HEK293T (cell line): ENCODE results near the gene C15orf39.

ENCODE experiments used
- ARNT ChIP-seq: fragments of 450-650 bp; IDR thresholded peaks from 2 replicates; pipeline ENCODE4 v1.6.1; 2017; ENCODE audit warnings: mild to moderate bottlenecking
- BHLHE40 ChIP-seq: fragments of 450-650 bp; IDR thresholded peaks from 2 replicates; pipeline ENCODE4 v1.6.1; 2016; ENCODE audit warnings: mild to moderate bottlenecking, moderate library complexity, borderline replicate concordance
- CTBP1 ChIP-seq: fragments of 450-650 bp; IDR thresholded peaks from 2 replicates; pipeline ENCODE4 v1.6.1; 2016; ENCODE audit warnings: borderline replicate concordance
- ELF4 ChIP-seq: fragments of 450-650 bp; IDR thresholded peaks from 2 replicates; pipeline ENCODE4 v1.6.1; 2017; ENCODE audit warnings: antibody characterized with exemption
- FOXA1 ChIP-seq: fragments of 450-650 bp; IDR thresholded peaks from 2 replicates; pipeline ENCODE4 v1.6.1; 2016; ENCODE audit warnings: mild to moderate bottlenecking
- FOXK2 ChIP-seq: fragments of 450-650 bp; IDR thresholded peaks from 2 replicates; pipeline ENCODE4 v1.6.1; 2016; ENCODE audit warnings: mild to moderate bottlenecking
- FOXM1 ChIP-seq: fragments of 450-650 bp; IDR thresholded peaks from 2 replicates; pipeline ENCODE4 v1.6.1; 2017; ENCODE audit warnings: mild to moderate bottlenecking, borderline replicate concordance
- NFRKB ChIP-seq: fragments of 450-650 bp; IDR thresholded peaks from 2 replicates; pipeline ENCODE4 v1.6.1; 2016; ENCODE audit warnings: mild to moderate bottlenecking, moderate library complexity
- SP1 ChIP-seq: fragments of 450-650 bp; IDR thresholded peaks from 2 replicates; pipeline ENCODE4 v1.6.1; 2017
- SUZ12 ChIP-seq: fragments of 450-650 bp; IDR thresholded peaks from 2 replicates; pipeline ENCODE4 v1.6.1; 2016; ENCODE audit warnings: mild to moderate bottlenecking
- ZNF384 ChIP-seq: fragments of 450-650 bp; IDR thresholded peaks from 2 replicates; pipeline ENCODE4 v1.6.1; 2016

DNA sequence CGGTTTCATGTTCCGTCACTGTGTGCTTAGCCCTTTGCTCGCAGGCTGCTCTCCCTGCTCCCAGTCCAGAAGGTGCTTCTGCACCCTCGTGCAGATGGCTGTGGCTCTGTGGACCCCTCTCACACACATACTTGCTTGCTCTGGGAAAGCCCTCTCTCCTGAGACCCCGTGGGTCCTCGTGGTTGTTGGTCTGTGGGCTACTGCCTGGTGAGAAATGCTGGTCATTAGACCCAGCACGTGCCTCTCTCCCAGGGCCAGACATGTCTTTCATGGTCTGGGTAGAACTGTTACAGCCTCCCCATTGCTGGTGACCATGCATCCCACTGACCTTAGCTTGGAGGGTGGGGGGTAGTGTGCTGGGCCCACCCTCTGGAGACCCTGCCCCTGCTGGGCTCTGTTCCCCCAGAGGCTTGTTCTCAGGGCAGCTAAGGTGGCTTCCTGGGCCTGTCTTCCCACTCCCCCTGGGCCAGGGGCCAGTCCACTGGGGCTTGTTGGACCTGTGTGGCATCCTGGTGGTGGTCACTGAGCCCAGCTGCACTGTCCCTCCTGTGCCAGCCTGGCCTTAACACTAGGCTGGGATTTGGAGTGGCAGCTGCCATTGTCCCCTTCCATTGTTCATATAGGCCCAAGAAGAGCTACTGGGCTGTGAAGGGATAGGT, 10.6 kb downstream of the C15orf39 start:
- no peak for TF ChIP-seq ARNT
- no peak for TF ChIP-seq ELF4
- no peak for TF ChIP-seq SP1
- TF ChIP-seq FOXM1 = no peak
- no peak for TF ChIP-seq ZNF384
- TF ChIP-seq FOXA1 = no peak
- no peak for TF ChIP-seq CTBP1
- TF ChIP-seq SUZ12 = no peak
- TF ChIP-seq FOXK2 = no peak
- TF ChIP-seq BHLHE40 = no peak
- TF ChIP-seq NFRKB = no peak
